ENCODE results near the gene TMEM109.

The TMEM109 gene

DNA sequence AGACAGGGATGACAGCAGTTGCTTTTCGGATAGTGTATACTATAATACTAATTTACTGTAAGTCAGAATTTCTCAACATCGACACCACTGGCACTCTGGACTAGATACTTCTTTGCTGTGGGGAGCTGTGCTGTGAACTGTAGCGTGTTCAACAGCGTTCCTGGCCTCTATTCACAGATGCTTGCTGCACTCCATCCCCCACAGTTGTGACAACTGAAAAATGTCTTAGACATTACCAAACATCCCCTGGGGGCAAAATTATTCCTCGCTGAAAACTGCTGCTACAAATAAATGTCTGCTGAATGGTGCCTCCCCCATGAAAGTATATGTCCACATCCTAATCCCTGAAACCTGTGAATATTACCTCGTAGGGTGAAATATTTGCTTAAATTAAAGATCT, 45.5 kb downstream of the TMEM109 start:
- TF ChIP-seq, protein P1, sequence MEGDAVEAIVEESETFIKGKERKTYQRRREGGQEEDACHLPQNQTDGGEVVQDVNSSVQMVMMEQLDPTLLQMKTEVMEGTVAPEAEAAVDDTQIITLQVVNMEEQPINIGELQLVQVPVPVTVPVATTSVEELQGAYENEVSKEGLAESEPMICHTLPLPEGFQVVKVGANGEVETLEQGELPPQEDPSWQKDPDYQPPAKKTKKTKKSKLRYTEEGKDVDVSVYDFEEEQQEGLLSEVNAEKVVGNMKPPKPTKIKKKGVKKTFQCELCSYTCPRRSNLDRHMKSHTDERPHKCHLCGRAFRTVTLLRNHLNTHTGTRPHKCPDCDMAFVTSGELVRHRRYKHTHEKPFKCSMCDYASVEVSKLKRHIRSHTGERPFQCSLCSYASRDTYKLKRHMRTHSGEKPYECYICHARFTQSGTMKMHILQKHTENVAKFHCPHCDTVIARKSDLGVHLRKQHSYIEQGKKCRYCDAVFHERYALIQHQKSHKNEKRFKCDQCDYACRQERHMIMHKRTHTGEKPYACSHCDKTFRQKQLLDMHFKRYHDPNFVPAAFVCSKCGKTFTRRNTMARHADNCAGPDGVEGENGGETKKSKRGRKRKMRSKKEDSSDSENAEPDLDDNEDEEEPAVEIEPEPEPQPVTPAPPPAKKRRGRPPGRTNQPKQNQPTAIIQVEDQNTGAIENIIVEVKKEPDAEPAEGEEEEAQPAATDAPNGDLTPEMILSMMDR (IDR thresholded peaks at IDR 0.05; ENCODE audit: low read depth, low read length) = no peak
- no peak overlapping the region for H3K4me3 ChIP-seq (ENCODE audit: low read depth, low read length)
- in situ Hi-C loops (cut with HindIII; ENCODE audit: low sequenced_read_pairs) = no loop called here
- DNase-seq (ENCODE audit: low read depth, low spot score) = no peak

DNA sequence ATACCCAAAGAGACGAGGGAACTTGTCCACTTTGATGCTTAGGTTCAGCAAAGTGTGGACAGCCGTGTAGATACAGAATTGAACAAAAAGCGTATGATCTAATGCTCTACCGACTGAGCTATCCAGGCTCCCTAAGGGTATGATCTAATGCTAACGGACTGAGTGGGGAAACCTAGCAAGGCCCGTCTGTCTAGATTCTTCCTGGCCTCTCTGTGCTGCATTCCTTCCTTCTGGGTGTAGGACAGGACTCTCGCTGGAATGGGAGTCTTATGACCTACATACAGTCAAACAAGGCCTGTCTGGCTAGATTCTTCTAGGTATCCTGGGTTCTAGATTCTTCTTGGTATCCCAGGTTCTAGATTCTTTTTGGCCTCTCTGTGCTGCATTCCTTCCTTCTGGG, 46.4 kb downstream of the TMEM109 start:
- DNase-seq (ENCODE audit: low read depth, low spot score) = no peak
- no peak overlapping the region for H3K4me3 ChIP-seq (ENCODE audit: low read depth, low read length)
- in situ Hi-C loops (cut with HindIII; ENCODE audit: low sequenced_read_pairs) = no loop called here
- TF ChIP-seq, protein P1 (IDR thresholded peaks at IDR 0.05; ENCODE audit: low read depth, low read length) = no peak

DNA sequence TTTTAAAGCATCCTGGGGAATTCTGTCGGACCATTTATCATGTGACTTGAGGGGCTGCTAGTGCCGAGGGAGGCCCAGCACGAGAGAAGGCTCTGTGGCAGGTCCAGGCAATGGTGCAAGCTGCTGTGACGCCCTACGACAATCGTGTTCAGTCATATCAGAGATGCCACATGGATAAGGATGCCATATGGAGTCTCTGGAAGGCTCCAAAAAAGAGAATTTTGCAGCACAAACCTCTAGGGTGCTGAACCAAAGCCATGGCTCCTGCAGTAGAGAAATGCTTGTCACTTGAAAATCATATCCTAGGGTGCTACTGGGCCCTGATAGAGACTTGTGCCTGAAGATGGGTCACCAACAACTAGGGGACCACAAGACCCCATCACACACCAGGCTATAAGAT, 50.8 kb downstream of the TMEM109 start:
- TF ChIP-seq, protein P1 (IDR thresholded peaks at IDR 0.05; ENCODE audit: low read depth, low read length) = no peak
- no peak overlapping the region for H3K4me3 ChIP-seq (ENCODE audit: low read depth, low read length)
- no peak for DNase-seq (ENCODE audit: low read depth, low spot score)
- in situ Hi-C loops (cut with HindIII; ENCODE audit: low sequenced_read_pairs) = no loop called here

DNA sequence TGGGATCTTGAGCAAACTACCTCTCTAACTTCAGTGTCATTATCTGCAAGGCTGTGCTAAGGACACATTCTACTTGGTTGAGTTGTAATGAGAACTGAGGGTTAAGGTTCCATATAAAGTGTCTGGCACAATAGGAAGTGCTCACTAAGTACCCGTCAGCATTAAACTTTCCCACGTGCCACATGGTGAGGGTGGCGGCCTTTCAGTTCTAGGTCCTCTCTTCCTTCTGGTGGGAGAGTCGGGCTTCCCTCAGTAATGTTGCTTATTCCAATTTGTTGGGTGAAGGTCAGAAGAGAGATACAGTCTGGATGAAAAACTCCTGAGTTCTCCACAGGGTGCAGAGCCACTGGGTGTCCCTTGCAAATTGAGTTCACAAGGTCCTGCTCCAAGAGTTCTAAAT, 52.9 kb downstream of the TMEM109 start:
- no peak for DNase-seq (ENCODE audit: low read depth, low spot score)
- in situ Hi-C loops (cut with HindIII; ENCODE audit: low sequenced_read_pairs) = no loop called here
- H3K4me3 ChIP-seq (ENCODE audit: low read depth, low read length) = no peak overlapping the region
- TF ChIP-seq, protein P1 (IDR thresholded peaks at IDR 0.05; ENCODE audit: low read depth, low read length) = no peak

DNA sequence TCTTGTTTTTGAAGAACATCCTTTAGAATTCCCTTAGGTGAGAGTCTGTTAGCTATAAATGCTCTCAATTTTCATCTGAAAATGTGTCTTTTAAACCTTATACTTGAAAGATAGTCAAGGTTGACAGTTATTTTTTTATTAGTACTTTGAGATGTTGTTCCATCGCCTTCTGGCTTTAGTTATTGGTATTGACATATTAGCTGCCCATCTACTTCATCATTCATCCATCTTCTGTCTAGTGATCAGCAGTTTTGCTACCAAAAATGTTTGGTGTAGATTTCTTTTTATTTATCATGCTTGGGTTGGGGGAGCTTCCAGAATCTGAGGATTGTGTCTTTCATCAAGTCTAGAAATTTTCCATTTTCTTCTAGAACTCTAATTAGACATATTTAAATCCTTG, 54.3 kb downstream of the TMEM109 start:
- TF ChIP-seq, protein P1 (IDR thresholded peaks at IDR 0.05; ENCODE audit: low read depth, low read length) = no peak
- DNase-seq (ENCODE audit: low read depth, low spot score) = no peak
- in situ Hi-C loops (cut with HindIII; ENCODE audit: low sequenced_read_pairs) = no loop called here
- no peak overlapping the region for H3K4me3 ChIP-seq (ENCODE audit: low read depth, low read length)

DNA sequence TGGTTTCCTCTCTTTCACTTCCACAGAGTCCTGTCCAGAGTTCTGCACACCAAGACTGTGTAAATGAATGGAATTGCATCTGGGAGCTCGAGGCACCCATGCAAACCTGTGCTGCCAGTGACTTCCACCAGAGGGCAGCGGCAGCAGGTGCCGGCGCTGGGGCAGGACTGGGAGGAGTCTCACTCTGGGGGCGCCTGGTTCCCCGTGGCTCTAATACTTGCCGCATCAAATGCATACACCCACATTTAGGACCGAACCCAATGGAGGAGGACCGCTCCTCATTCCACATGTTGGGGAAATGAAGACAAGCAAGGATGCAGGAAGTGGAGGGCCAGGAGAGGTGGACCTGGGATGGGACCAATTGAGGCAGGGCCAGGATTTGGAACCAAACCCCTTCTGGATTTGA, 56.4 kb downstream of the TMEM109 start:
- DNase-seq (ENCODE audit: low read depth, low spot score) = peak; percentile 43
- TF ChIP-seq, protein P1 (IDR thresholded peaks at IDR 0.05; ENCODE audit: low read depth, low read length) = peak; percentile 94
- no peak overlapping the region for H3K4me3 ChIP-seq (ENCODE audit: low read depth, low read length)
- in situ Hi-C loops (cut with HindIII; ENCODE audit: low sequenced_read_pairs) = no loop called here

DNA sequence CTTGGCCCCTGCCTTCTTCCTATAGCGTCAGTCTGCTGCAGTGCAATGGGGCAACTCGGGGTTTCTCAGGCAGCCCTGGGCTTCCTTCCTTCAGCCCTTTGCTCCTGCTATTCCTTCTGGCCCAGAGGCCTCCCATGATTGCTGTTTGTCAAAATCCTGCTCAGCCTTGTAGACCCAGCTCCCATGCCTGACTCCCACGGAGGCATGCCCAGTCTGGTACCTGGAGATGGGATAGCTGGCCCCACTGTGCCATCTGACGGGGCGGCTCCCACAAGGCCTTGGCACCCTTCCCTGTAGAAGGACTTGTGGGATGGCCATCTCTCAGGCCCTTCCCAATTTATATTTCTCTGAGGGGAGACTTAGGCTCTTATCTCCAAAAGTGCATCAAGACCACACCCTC, 56.9 kb downstream of the TMEM109 start:
- TF ChIP-seq, protein P1 (IDR thresholded peaks at IDR 0.05; ENCODE audit: low read depth, low read length) = no peak
- in situ Hi-C loops (cut with HindIII; ENCODE audit: low sequenced_read_pairs) = no loop called here
- no peak overlapping the region for H3K4me3 ChIP-seq (ENCODE audit: low read depth, low read length)
- DNase-seq (ENCODE audit: low read depth, low spot score) = no peak

All from astrocyte of the spinal cord (primary cell).